Calu3 (cell line): ENCODE data around the gene TBC1D25. TPM values are rescaled to one million over a fixed set of nuclear protein-coding genes. Genes with fewer than 3 reads are reported as not detected.

ENCODE experiments used
- BruUV-seq: library from RNA; stranded (reverse); fragments of 400-500 nt; replicated peaks from 2 replicates; lab custom pipeline; 2021; lab: Mats Ljungman, UMichigan
- CTCF ChIA-PET: fragments of 300-600 bp; sonication (Branson Sonifier 250); formaldehyde crosslinking; loops from one replicate; lab custom pipeline; 2022; ENCODE audit warnings: antibody characterized with exemption; lab: Charles Lee
- DNase-seq: peaks from one replicate; pipeline ENCODE4 v3.0.0; 2022
- H3K27ac Mint-ChIP-seq: one replicate; pipeline ENCODE4 v1.8.0; 2022; ENCODE audit warnings: mixed read lengths; ENCODE audit not compliant: unreplicated experiment
- H3K27me3 Mint-ChIP-seq: one replicate; pipeline ENCODE4 v1.8.0; 2022; ENCODE audit warnings: mixed read lengths; ENCODE audit not compliant: unreplicated experiment
- H3K36me3 Mint-ChIP-seq: one replicate; pipeline ENCODE4 v1.8.0; 2022; ENCODE audit warnings: mild to moderate bottlenecking, moderate library complexity, mixed read lengths; ENCODE audit not compliant: insufficient read depth, unreplicated experiment
- H3K4me1 Mint-ChIP-seq: one replicate; pipeline ENCODE4 v1.8.0; 2022; ENCODE audit warnings: mild to moderate bottlenecking, low read depth, mixed read lengths; ENCODE audit not compliant: unreplicated experiment
- H3K4me3 Mint-ChIP-seq: one replicate; pipeline ENCODE4 v1.8.0; 2022; ENCODE audit warnings: mild to moderate bottlenecking, low read depth, moderate library complexity, mixed read lengths; ENCODE audit not compliant: unreplicated experiment
- H3K9me3 Mint-ChIP-seq: one replicate; pipeline ENCODE4 v1.8.0; 2022; ENCODE audit warnings: low read depth, mixed read lengths; ENCODE audit not compliant: unreplicated experiment
- CTCF ChIP-seq: fragments of 200-600 bp; IDR thresholded peaks from one replicate; pipeline ENCODE4 v1.8.0; 2022; ENCODE audit warnings: antibody characterized with exemption; ENCODE audit not compliant: unreplicated experiment
- intact Hi-C: fragments of 100-400 bp; cut with micrococcal nuclease; formaldehyde crosslinking; loops from one replicate; pipeline ENCODE4 v1.10.0; 2022; ENCODE audit not compliant: unreplicated experiment
- total RNA-seq: library from RNA; stranded (reverse); gene quantifications from 2 replicates; pipeline ENCODE4 v1.2.3, GENCODE V29; 2022

Gene TBC1D25
- total RNA-seq, 1 experiment from 2014 or later, result 19.4 TPM

- BruUV-seq, result no TSS peak
- Mint-ChIP-seq H3K36me3 (peaks cover 21% of the 10 kb centered on the region), H3K9me3 (no peaks in the 10 kb centered on the region), H3K27me3 (no peaks in the 10 kb centered on the region), H3K4me1 (peaks cover 17% of the 10 kb centered on the region), H3K4me3 (no peak overlapping the region), H3K27ac (no peak overlapping the region)
- no peak for TF ChIP-seq CTCF
- no peak for DNase-seq
- intact Hi-C loops, result no loop called here
- CTCF ChIA-PET, result no interaction called here
These were observed 32.3 kb upstream of the TBC1D25 start for GRCh38 chrX:48507246-48507645.

GRCh38 chrX:48508400-48509244 lies 30.9 kb upstream of the TBC1D25 start, which contains the start of gene PORCN:
PORCN (plus strand) TSS chrX:48508992; CDS start chrX:48509821, 829 bp downstream.
- peak within 1 kb of the TSS; percentile 87 for H3K4me3 Mint-ChIP-seq
- peak within 1 kb of the TSS; percentile 79 for H3K27ac Mint-ChIP-seq
- intact Hi-C loops, result no loop called here
- TF ChIP-seq CTCF, result no peak
- peaks cover 17% of the 10 kb centered on the region for H3K4me1 Mint-ChIP-seq
- H3K9me3 Mint-ChIP-seq, result no peaks in the 10 kb centered on the region
- H3K27me3 Mint-ChIP-seq, result no peaks in the 10 kb centered on the region
- peaks cover 21% of the 10 kb centered on the region for H3K36me3 Mint-ChIP-seq
- no TSS peak for BruUV-seq
- CTCF ChIA-PET, result no interaction called here
- peak; percentile 86 for DNase-seq

DNA sequence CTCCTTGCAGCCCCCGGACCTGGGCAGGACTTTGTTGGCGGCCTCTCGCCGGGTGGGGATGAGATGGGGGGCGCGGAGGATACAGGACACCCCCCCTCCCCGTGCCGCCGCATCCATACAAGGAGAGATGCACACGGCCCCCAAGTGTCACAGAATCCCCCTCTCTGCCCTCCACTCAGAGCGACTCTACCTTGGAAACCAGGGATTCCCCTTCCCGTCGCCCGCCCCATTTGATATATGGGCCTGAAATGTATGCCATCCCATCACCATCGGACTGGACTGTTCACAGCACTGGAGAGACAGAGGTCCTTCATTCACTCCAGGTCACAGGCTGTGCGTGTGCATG lies 30.3 kb upstream of the TBC1D25 start:
- H3K36me3 Mint-ChIP-seq, result peaks cover 21% of the 10 kb centered on the region
- DNase-seq, result no peak
- CTCF ChIA-PET, result no interaction called here
- TF ChIP-seq CTCF, result no peak
- peak overlapping the region; percentile 87 for H3K4me3 Mint-ChIP-seq
- BruUV-seq, result no TSS peak
- intact Hi-C loops, result no loop called here
- no peaks in the 10 kb centered on the region for H3K9me3 Mint-ChIP-seq
- no peaks in the 10 kb centered on the region for H3K27me3 Mint-ChIP-seq
- H3K4me1 Mint-ChIP-seq, result peaks cover 17% of the 10 kb centered on the region
- peak overlapping the region; percentile 43 for H3K27ac Mint-ChIP-seq

DNA sequence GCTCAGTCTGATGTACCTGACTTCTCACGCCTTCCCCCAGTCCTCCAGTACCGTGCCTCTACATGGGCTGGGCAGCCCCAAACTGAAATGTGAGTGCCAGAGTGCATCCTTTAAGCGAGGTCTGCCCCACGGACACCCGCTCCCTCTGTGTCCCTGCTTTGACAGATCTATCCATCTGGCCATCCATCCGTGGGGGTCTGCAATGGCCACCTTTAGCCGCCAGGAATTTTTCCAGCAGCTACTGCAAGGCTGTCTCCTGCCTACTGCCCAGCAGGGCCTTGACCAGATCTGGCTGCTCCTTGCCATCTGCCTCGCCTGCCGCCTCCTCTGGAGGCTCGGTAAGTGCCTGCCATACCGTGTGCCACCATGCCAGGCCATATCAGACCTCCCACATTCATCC lies 29.9 kb upstream of the TBC1D25 start:
- CTCF ChIA-PET, result no interaction called here
- TF ChIP-seq CTCF, result no peak
- no TSS peak for BruUV-seq
- Mint-ChIP-seq H3K27ac (peak overlapping the region; percentile 43), H3K9me3 (no peaks in the 10 kb centered on the region), H3K36me3 (peaks cover 21% of the 10 kb centered on the region), H3K4me3 (peak overlapping the region; percentile 87), H3K27me3 (no peaks in the 10 kb centered on the region), H3K4me1 (peaks cover 17% of the 10 kb centered on the region)
- intact Hi-C loops, result loop anchor here (5.0 kb wide), 1 partner anchor 427 kb away; no protein-coding TSS in a partner anchor
- DNase-seq, result no peak
